HUES6 (cell line): Measurements from ENCODE around the gene EXOC3.

Experiments
- H3K27ac ChIP-seq: 2 replicates; pipeline ENCODE4 v1.7.0; 2013; ENCODE audit warnings: low read depth, mild to moderate bottlenecking, low read length, inconsistent platforms
- H3K27me3 ChIP-seq: 2 replicates; pipeline ENCODE4 v1.6.1; 2013; ENCODE audit warnings: low read length; ENCODE audit not compliant: control insufficient read depth, insufficient read depth
- H3K36me3 ChIP-seq: 2 replicates; pipeline ENCODE4 v1.6.1; 2013; ENCODE audit warnings: low read length; ENCODE audit not compliant: control insufficient read depth, insufficient read depth
- H3K4me1 ChIP-seq: 2 replicates; pipeline ENCODE4 v1.6.1; 2013; ENCODE audit warnings: low read length; ENCODE audit not compliant: control insufficient read depth, insufficient read depth
- H3K4me3 ChIP-seq: 2 replicates; pipeline ENCODE4 v1.5.1; 2013; ENCODE audit warnings: low read depth, low read length
- H3K9ac ChIP-seq: one replicate; pipeline ENCODE4 v1.6.1; 2013; ENCODE audit warnings: mild to moderate bottlenecking, low read length
- H3K9me3 ChIP-seq: 2 replicates; pipeline ENCODE4 v1.6.1; 2013; ENCODE audit warnings: low read depth, low read length; ENCODE audit not compliant: control insufficient read depth, insufficient read depth

EXOC3 gene

GRCh38 chr5:435156-435790 lies 7.7 kb upstream of the EXOC3 start:
- H3K36me3 ChIP-seq: no peaks in the 10 kb centered on the region
- H3K27ac ChIP-seq: no peak overlapping the region
- no peak overlapping the region for H3K9ac ChIP-seq
- H3K27me3 ChIP-seq: no peaks in the 10 kb centered on the region
- no peak overlapping the region for H3K4me3 ChIP-seq
- no peaks in the 10 kb centered on the region for H3K9me3 ChIP-seq
- no peaks in the 10 kb centered on the region for H3K4me1 ChIP-seq

- Histone ChIP-seq H3K9ac (no peak overlapping the region), H3K4me3 (no peak overlapping the region), H3K27ac (no peak overlapping the region), H3K36me3 (no peaks in the 10 kb centered on the region), H3K9me3 (no peaks in the 10 kb centered on the region), H3K27me3 (no peaks in the 10 kb centered on the region), H3K4me1 (no peaks in the 10 kb centered on the region)
These were observed 6.9 kb upstream of the EXOC3 start for GRCh38 chr5:435961-436640.

GRCh38 chr5:436641-436975 lies 6.4 kb upstream of the EXOC3 start:
- H3K4me3 ChIP-seq: no peak overlapping the region
- no peaks in the 10 kb centered on the region for H3K36me3 ChIP-seq
- no peak overlapping the region for H3K9ac ChIP-seq
- no peaks in the 10 kb centered on the region for H3K27me3 ChIP-seq
- H3K4me1 ChIP-seq: no peaks in the 10 kb centered on the region
- H3K27ac ChIP-seq: no peak overlapping the region
- H3K9me3 ChIP-seq: no peaks in the 10 kb centered on the region

- Histone ChIP-seq H3K36me3 (no peaks in the 10 kb centered on the region), H3K4me1 (no peaks in the 10 kb centered on the region), H3K9me3 (no peaks in the 10 kb centered on the region), H3K4me3 (no peak overlapping the region), H3K27ac (no peak overlapping the region), H3K27me3 (no peaks in the 10 kb centered on the region), H3K9ac (no peak overlapping the region)
These were observed 5.7 kb upstream of the EXOC3 start for GRCh38 chr5:437281-437771.

GRCh38 chr5:438481-438981 lies 4.4 kb upstream of the EXOC3 start:
- H3K9me3 ChIP-seq: no peaks in the 10 kb centered on the region
- H3K27ac ChIP-seq: no peak overlapping the region
- no peaks in the 10 kb centered on the region for H3K36me3 ChIP-seq
- H3K4me1 ChIP-seq: peaks cover under 1% of the 10 kb centered on the region; the same call in 1 of the 2 replicates
- H3K4me3 ChIP-seq: no peak overlapping the region
- H3K9ac ChIP-seq: no peak overlapping the region
- no peaks in the 10 kb centered on the region for H3K27me3 ChIP-seq

GRCh38 chr5:439181-439580 lies 3.8 kb upstream of the EXOC3 start:
- Histone ChIP-seq H3K4me3 (no peak overlapping the region), H3K9me3 (no peaks in the 10 kb centered on the region), H3K4me1 (peaks cover 7% of the 10 kb centered on the region; the same call in 1 of the 2 replicates), H3K27ac (no peak overlapping the region), H3K36me3 (no peaks in the 10 kb centered on the region), H3K27me3 (no peaks in the 10 kb centered on the region), H3K9ac (no peak overlapping the region)

GRCh38 chr5:439636-440035 lies 3.3 kb upstream of the EXOC3 start:
- Histone ChIP-seq H3K9ac (no peak overlapping the region), H3K27me3 (no peaks in the 10 kb centered on the region), H3K9me3 (no peaks in the 10 kb centered on the region), H3K4me3 (no peak overlapping the region), H3K4me1 (peaks cover 7% of the 10 kb centered on the region; the same call in 1 of the 2 replicates), H3K27ac (no peak overlapping the region), H3K36me3 (no peaks in the 10 kb centered on the region)

- no peak overlapping the region for H3K27ac ChIP-seq
- peaks cover 7% of the 10 kb centered on the region; the same call in 1 of the 2 replicates for H3K4me1 ChIP-seq
- no peaks in the 10 kb centered on the region for H3K27me3 ChIP-seq
- no peaks in the 10 kb centered on the region for H3K36me3 ChIP-seq
- no peak overlapping the region for H3K4me3 ChIP-seq
- no peaks in the 10 kb centered on the region for H3K9me3 ChIP-seq
- no peak overlapping the region for H3K9ac ChIP-seq
These were observed 2.4 kb upstream of the EXOC3 start for GRCh38 chr5:440401-441201.

- H3K27ac ChIP-seq: no peak overlapping the region
- H3K27me3 ChIP-seq: no peaks in the 10 kb centered on the region
These were observed 1.0 kb upstream of the EXOC3 start for GRCh38 chr5:441996-442334.

GRCh38 chr5:443239-444151 lies 519 bp downstream of the EXOC3 start:
- H3K4me3 ChIP-seq: peak overlapping the region; percentile 94
- no peak overlapping the region for H3K27ac ChIP-seq
- peak overlapping the region; percentile 77 for H3K9ac ChIP-seq
- H3K4me1 ChIP-seq: peaks cover 7% of the 10 kb centered on the region; the same call in 1 of the 2 replicates
- no peaks in the 10 kb centered on the region for H3K27me3 ChIP-seq
- H3K36me3 ChIP-seq: peaks cover 19% of the 10 kb centered on the region
- no peaks in the 10 kb centered on the region for H3K9me3 ChIP-seq

More at GRCh38 chr5:441996-442334, 1.0 kb upstream of the EXOC3 start:
- peaks cover 7% of the 10 kb centered on the region; the same call in 1 of the 2 replicates for H3K4me1 ChIP-seq
- H3K36me3 ChIP-seq: peaks cover 4% of the 10 kb centered on the region
- no peak overlapping the region for H3K9ac ChIP-seq
- H3K9me3 ChIP-seq: no peaks in the 10 kb centered on the region
- H3K4me3 ChIP-seq: peak overlapping the region; percentile 94
